Astrocyte (in vitro differentiated cells and primary cell): ENCODE data around the gene GALM.

Experiments used
- CTCF ChIP-seq: IDR thresholded peaks from 2 replicates; pipeline ENCODE4 v1.5.1; 2011; ENCODE audit warnings: low read depth, mild to moderate bottlenecking, inconsistent platforms, low read length, moderate library complexity; ENCODE audit not compliant: insufficient read depth
- EZH2 ChIP-seq: IDR thresholded peaks from 2 replicates; pipeline ENCODE4 v1.6.1; 2012; ENCODE audit warnings: mild to moderate bottlenecking, low read length, inconsistent platforms; ENCODE audit not compliant: insufficient read depth

GRCh38 chr2:38700881-38701458 lies 35.1 kb downstream of the GALM start:
- TF ChIP-seq CTCF (no peak), EZH2 (no peak)
